Measurements from ENCODE around the gene SLC22A12. TPM values are rescaled to one million over a fixed set of nuclear protein-coding genes. Genes with fewer than 3 reads are reported as not detected.
A peak's percentile ranks its signal among the peaks of the same experiment; 100 is the strongest.
"Not testable (repeated sequence)": the region's sequence is repeated elsewhere in the genome, so short reads cannot be mapped to it uniquely, and the experiment has no call there.

Gene SLC22A12
- total and polyA plus RNA-seq, 7 donors = not detected

DNA sequence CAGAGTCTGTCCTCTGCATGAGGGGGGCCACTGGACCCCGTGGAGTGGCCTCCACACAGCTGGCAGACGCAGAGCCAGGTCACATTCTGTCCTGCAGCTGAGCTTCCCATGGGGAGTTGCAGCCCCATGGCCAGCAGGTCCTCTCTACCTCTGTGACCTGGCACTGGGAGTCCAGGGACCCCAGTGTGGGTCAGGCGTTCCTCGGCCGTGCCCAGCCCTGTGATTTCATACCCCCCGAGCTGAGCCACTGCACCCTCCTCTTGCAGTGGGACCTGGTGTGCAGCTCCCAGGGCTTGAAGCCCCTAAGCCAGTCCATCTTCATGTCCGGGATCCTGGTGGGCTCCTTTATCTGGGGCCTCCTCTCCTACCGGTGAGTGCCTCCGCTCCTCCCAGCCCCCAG is 32.2 kb upstream of the SLC22A12 start:
- H3K4me3 ChIP-seq = no peak overlapping the region
- no peak for TF ChIP-seq POLR2AphosphoS5 (IDR thresholded peaks at IDR 0.05)
- TF ChIP-seq POLR2A (IDR thresholded peaks at IDR 0.05) = no peak
- no peak for TF ChIP-seq EP300 (IDR thresholded peaks at IDR 0.05)
- TF ChIP-seq, protein P1, sequence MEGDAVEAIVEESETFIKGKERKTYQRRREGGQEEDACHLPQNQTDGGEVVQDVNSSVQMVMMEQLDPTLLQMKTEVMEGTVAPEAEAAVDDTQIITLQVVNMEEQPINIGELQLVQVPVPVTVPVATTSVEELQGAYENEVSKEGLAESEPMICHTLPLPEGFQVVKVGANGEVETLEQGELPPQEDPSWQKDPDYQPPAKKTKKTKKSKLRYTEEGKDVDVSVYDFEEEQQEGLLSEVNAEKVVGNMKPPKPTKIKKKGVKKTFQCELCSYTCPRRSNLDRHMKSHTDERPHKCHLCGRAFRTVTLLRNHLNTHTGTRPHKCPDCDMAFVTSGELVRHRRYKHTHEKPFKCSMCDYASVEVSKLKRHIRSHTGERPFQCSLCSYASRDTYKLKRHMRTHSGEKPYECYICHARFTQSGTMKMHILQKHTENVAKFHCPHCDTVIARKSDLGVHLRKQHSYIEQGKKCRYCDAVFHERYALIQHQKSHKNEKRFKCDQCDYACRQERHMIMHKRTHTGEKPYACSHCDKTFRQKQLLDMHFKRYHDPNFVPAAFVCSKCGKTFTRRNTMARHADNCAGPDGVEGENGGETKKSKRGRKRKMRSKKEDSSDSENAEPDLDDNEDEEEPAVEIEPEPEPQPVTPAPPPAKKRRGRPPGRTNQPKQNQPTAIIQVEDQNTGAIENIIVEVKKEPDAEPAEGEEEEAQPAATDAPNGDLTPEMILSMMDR (IDR thresholded peaks at IDR 0.05) = no peak
- no peaks in the 10 kb centered on the region for H3K27me3 ChIP-seq
- no peak overlapping the region for H3K27ac ChIP-seq
- H3K9me3 ChIP-seq = no peaks in the 10 kb centered on the region
- no peaks in the 10 kb centered on the region for H3K36me3 ChIP-seq
- intact Hi-C loops (cut with DNase I) = no loop called here
- H3K4me1 ChIP-seq = peaks cover 0 to 21% (median 15%) of the 10 kb centered on the region in 4 donors
- WGBS, 2 donors = 92 to 94% methylated on average over 9 of the region's 9 CpGs
- DNase-seq = peak; percentile 48

- Histone ChIP-seq H3K4me1 (peaks cover 0 to 14% (median 8%) of the 10 kb centered on the region in 4 donors), H3K27me3 (no peaks in the 10 kb centered on the region), H3K9me3 (no peaks in the 10 kb centered on the region), H3K27ac (no peak overlapping the region), H3K36me3 (no peaks in the 10 kb centered on the region), H3K4me3 (no peak overlapping the region)
- no peak for TF ChIP-seq POLR2AphosphoS5 (IDR thresholded peaks at IDR 0.05)
- TF ChIP-seq POLR2A (IDR thresholded peaks at IDR 0.05) = no peak
- no peak for TF ChIP-seq EP300 (IDR thresholded peaks at IDR 0.05)
- TF ChIP-seq, protein P1 (IDR thresholded peaks at IDR 0.05) = no peak
- intact Hi-C loops (cut with DNase I) = no loop called here
- 84 to 85% methylated on average over 19 of the region's 19 CpGs for WGBS, 2 donors
- peak; percentile 52 for DNase-seq
These were observed 31.5 kb upstream of the SLC22A12 start for GRCh38 chr11:64559351-64560138.

DNA sequence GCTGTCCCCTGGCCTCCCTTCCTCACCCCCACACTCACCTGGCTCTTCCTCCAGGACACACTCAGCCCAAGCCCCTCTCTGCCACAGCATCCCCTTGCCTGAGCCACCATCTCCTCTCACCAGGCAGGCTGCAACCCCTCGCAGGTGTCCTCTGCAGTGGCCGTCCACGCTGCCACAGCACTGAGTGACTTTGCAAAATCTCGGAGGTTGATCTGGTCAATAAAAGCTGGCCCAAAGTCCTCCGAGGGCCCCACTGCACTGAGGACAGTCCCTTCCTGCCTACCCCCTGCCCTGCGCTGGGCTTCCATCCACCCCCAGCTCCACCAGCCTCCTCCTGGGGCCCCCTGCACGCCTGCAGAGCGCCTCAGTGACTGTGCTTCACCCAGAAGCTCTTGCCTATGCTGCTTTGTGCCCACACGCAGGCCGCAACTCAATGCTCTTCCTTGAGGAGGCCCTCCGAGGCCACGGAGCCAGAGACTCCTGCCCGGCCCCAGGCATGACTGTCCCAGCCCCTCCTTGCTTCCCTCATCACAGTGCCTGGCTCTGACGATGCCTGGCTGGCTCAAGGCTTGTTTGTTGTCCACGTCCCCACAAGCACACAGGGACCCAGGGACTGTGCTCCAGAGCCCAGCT is 30.8 kb upstream of the SLC22A12 start:
- intact Hi-C loops (cut with DNase I) = no loop called here
- no peak for DNase-seq
- Histone ChIP-seq H3K4me3 (no peak overlapping the region), H3K4me1 (peaks cover 0 to 7% (median 2%) of the 10 kb centered on the region in 4 donors), H3K27me3 (no peaks in the 10 kb centered on the region), H3K27ac (no peak overlapping the region), H3K9me3 (no peaks in the 10 kb centered on the region), H3K36me3 (no peaks in the 10 kb centered on the region)
- TF ChIP-seq POLR2AphosphoS5 (IDR thresholded peaks at IDR 0.05) (no peak), POLR2A (IDR thresholded peaks at IDR 0.05) (no peak), EP300 (IDR thresholded peaks at IDR 0.05) (no peak)
- TF ChIP-seq, protein P1 (IDR thresholded peaks at IDR 0.05) = no peak
- 84 to 85% methylated on average over 15 of the region's 15 CpGs for WGBS, 2 donors

GRCh38 chr11:64560941-64561340 is 30.1 kb upstream of the SLC22A12 start:
- H3K27ac ChIP-seq = no peak overlapping the region
- no peaks in the 10 kb centered on the region for H3K9me3 ChIP-seq
- DNase-seq = peak; percentile 21
- intact Hi-C loops (cut with DNase I) = no loop called here
- H3K36me3 ChIP-seq = no peaks in the 10 kb centered on the region
- no peak overlapping the region for H3K4me3 ChIP-seq
- H3K27me3 ChIP-seq = no peaks in the 10 kb centered on the region
- H3K4me1 ChIP-seq = peaks cover 0 to under 1% (median 0%) of the 10 kb centered on the region in 4 donors
- no peak for TF ChIP-seq POLR2A (IDR thresholded peaks at IDR 0.05)
- no peak for TF ChIP-seq EP300 (IDR thresholded peaks at IDR 0.05)
- TF ChIP-seq, protein P1 (IDR thresholded peaks at IDR 0.05) = no peak
- no peak for TF ChIP-seq POLR2AphosphoS5 (IDR thresholded peaks at IDR 0.05)
- 89 to 92% methylated on average over 16 of the region's 16 CpGs for WGBS, 2 donors

DNA sequence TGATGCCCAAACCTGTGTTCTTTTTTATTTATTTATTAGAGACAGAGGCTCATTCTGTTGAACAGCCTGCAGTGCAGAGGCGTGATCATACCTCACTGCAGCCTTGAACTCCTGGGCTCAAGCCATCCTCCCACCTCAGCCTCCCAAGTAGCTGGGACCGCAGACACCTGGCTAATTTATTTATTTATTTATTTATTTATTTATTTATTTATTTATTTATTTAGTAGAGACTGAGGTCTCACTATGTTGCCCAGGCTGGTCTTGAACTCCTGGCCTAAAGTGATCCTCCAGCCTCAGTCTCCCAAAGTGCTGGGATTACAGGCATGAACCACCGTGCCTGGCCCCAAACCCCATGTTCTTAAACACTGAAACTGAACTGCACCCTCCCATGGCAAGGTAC is 29.6 kb upstream of the SLC22A12 start:
- intact Hi-C loops (cut with DNase I); H3K27ac ChIP-seq; H3K9me3 ChIP-seq; H3K27me3 ChIP-seq; H3K36me3 ChIP-seq; H3K4me3 ChIP-seq; H3K4me1 ChIP-seq: not testable (repeated sequence)
- 91 to 93% methylated on average over 3 of the region's 3 CpGs for WGBS, 2 donors
- DNase-seq = peak; percentile 27
